ENCODE data around the gene GGPS1. TPM values are rescaled to one million over a fixed set of nuclear protein-coding genes. Genes with fewer than 3 reads are reported as not detected.

Gene GGPS1
- total and polyA plus RNA-seq, 2 donors (not counting 1 experiment from before 2014, with no cell fraction given): 13.4 to 46.8 TPM

DNA sequence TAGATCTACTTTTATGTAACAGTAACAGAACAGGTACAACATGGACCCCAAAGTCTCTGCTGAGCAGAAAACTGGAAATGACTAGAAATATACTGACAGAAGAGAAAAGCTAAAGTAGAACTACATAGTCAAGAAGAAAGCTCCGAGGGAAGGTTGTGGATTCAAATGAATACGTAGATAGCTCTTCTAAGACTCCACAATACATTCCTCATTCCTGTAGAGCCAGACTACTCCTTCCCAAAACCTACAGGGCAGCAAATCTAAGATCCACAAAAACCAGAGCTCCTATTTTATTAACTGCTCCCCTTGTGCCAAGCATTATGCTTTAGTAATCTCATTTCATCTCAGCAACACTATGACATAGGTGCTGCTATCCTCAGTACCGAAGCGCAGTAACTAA, 35.6 kb upstream of the GGPS1 start:
- Mint-ChIP-seq H3K4me3 (peak overlapping the region; percentile 1), H3K9me3 (ENCODE audit: insufficient read depth) (no peaks in the 10 kb centered on the region), H3K27ac (no peak overlapping the region), H3K27me3 (no peaks in the 10 kb centered on the region), H3K4me1 (peaks cover 57% of the 10 kb centered on the region)
- peaks cover 97% of the 10 kb centered on the region for H3K79me2 ChIP-seq (ENCODE audit: control insufficient read depth, insufficient read depth, low read length)
- DNase-seq (no peak), ATAC-seq (ENCODE audit: low read depth) (no peak)
- TF ChIP-seq, protein P1, sequence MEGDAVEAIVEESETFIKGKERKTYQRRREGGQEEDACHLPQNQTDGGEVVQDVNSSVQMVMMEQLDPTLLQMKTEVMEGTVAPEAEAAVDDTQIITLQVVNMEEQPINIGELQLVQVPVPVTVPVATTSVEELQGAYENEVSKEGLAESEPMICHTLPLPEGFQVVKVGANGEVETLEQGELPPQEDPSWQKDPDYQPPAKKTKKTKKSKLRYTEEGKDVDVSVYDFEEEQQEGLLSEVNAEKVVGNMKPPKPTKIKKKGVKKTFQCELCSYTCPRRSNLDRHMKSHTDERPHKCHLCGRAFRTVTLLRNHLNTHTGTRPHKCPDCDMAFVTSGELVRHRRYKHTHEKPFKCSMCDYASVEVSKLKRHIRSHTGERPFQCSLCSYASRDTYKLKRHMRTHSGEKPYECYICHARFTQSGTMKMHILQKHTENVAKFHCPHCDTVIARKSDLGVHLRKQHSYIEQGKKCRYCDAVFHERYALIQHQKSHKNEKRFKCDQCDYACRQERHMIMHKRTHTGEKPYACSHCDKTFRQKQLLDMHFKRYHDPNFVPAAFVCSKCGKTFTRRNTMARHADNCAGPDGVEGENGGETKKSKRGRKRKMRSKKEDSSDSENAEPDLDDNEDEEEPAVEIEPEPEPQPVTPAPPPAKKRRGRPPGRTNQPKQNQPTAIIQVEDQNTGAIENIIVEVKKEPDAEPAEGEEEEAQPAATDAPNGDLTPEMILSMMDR (IDR thresholded peaks at IDR 0.05): no peak
- TF ChIP-seq EZH2 (IDR thresholded peaks at IDR 0.05; ENCODE audit: borderline replicate concordance, insufficient read depth, low read depth, low read length, poor library complexity, severe bottlenecking): no peak
- peaks cover 22 to 55% of the 10 kb centered on the region in 2 donors for H3K4me1 ChIP-seq (ENCODE audit: control insufficient read depth in 2 of 2, insufficient read depth in 2 of 2, low read length in 2 of 2)
- no peak overlapping the region for H3K9ac ChIP-seq (ENCODE audit: low read length)
- peaks cover 2 to 5% (median 5%) of the 10 kb centered on the region in 3 donors for H3K9me3 ChIP-seq (ENCODE audit: control extremely low read depth in 1 of 3, control insufficient read depth in 2 of 3, insufficient read depth in 1 of 3, low read length in 2 of 3)
- H3K4me3 ChIP-seq (ENCODE audit: control extremely low read depth in 1 of 5, extremely low read depth in 1 of 5, insufficient read depth in 1 of 5, low read depth in 2 of 5, low read length in 4 of 5): no peak overlapping the region
- intact Hi-C loops (cut with micrococcal nuclease): no loop called here
- ChIA-PET POLR2A (no interaction called here), CTCF (interaction anchor here (1.3 to 1.4 kb wide), 2 partner anchors 9 to 124 kb away, joined by 3 read pairs; no protein-coding TSS in a partner anchor)
- no CpG with 5 or more reads among the region's 4 CpGs for WGBS (ENCODE audit: insufficient coverage)
- H2AFZ ChIP-seq (ENCODE audit: insufficient read depth, low read depth, low read length, poor library complexity, severe bottlenecking): no peak overlapping the region
- peaks cover 0 to 1% of the 10 kb centered on the region in 2 experiments for H3K36me3 ChIP-seq (replicated peaks in 1 of 2; ENCODE audit: control extremely low read depth in 1 of 2, control insufficient read depth in 1 of 2, extremely low read depth in 1 of 2, insufficient read depth in 2 of 2, low read length in 1 of 2)
- H3K27ac ChIP-seq (ENCODE audit: low read length in 2 of 2): no peak overlapping the region
- no peaks in the 10 kb centered on the region for H3K27me3 ChIP-seq (replicated peaks in 1 of 4; ENCODE audit: control extremely low read depth in 1 of 4, control insufficient read depth in 3 of 4, insufficient read depth in 4 of 4, low read length in 3 of 4)
- H4K20me1 ChIP-seq (ENCODE audit: control insufficient read depth, insufficient read depth, low read length, poor library complexity, severe bottlenecking): peaks cover 95% of the 10 kb centered on the region
- no peak overlapping the region for H3K4me2 ChIP-seq (replicated peaks; ENCODE audit: low read depth, low read length, poor library complexity, severe bottlenecking)

- intact Hi-C loops (cut with micrococcal nuclease): no loop called here
- H3K79me2 ChIP-seq (ENCODE audit: control insufficient read depth, insufficient read depth, low read length): peaks cover 94% of the 10 kb centered on the region
- ATAC-seq (ENCODE audit: low read depth) (no peak), DNase-seq (no peak)
- peak overlapping the region; percentile 27 for H3K4me2 ChIP-seq (replicated peaks; ENCODE audit: low read depth, low read length, poor library complexity, severe bottlenecking)
- Mint-ChIP-seq H3K4me3 (no peak overlapping the region), H3K4me1 (peaks cover 56% of the 10 kb centered on the region), H3K27me3 (no peaks in the 10 kb centered on the region), H3K27ac (no peak overlapping the region), H3K9me3 (ENCODE audit: insufficient read depth) (no peaks in the 10 kb centered on the region)
- no peak overlapping the region for H3K4me3 ChIP-seq (ENCODE audit: control extremely low read depth in 1 of 5, extremely low read depth in 1 of 5, insufficient read depth in 1 of 5, low read depth in 2 of 5, low read length in 4 of 5)
- H3K9me3 ChIP-seq (ENCODE audit: control extremely low read depth in 1 of 3, control insufficient read depth in 2 of 3, insufficient read depth in 1 of 3, low read length in 2 of 3): peaks cover 2 to 5% (median 5%) of the 10 kb centered on the region in 3 donors
- peaks cover 92% of the 10 kb centered on the region for H4K20me1 ChIP-seq (ENCODE audit: control insufficient read depth, insufficient read depth, low read length, poor library complexity, severe bottlenecking)
- ChIA-PET POLR2A (no interaction called here), CTCF (interaction anchor here (1.3 to 1.4 kb wide), 2 partner anchors 9 to 123 kb away, joined by 3 read pairs; no protein-coding TSS in a partner anchor)
- TF ChIP-seq, protein P1 (IDR thresholded peaks at IDR 0.05): no peak
- no peak for TF ChIP-seq EZH2 (IDR thresholded peaks at IDR 0.05; ENCODE audit: borderline replicate concordance, insufficient read depth, low read depth, low read length, poor library complexity, severe bottlenecking)
- H3K36me3 ChIP-seq (replicated peaks in 1 of 2; ENCODE audit: control extremely low read depth in 1 of 2, control insufficient read depth in 1 of 2, extremely low read depth in 1 of 2, insufficient read depth in 2 of 2, low read length in 1 of 2): peaks cover 0 to 1% of the 10 kb centered on the region in 2 experiments
- H3K4me1 ChIP-seq (ENCODE audit: control insufficient read depth in 2 of 2, insufficient read depth in 2 of 2, low read length in 2 of 2): peaks cover 19 to 52% of the 10 kb centered on the region in 2 donors
- H2AFZ ChIP-seq (ENCODE audit: insufficient read depth, low read depth, low read length, poor library complexity, severe bottlenecking): no peak overlapping the region
- H3K9ac ChIP-seq (ENCODE audit: low read length): no peak overlapping the region
- no peaks in the 10 kb centered on the region for H3K27me3 ChIP-seq (replicated peaks in 1 of 4; ENCODE audit: control extremely low read depth in 1 of 4, control insufficient read depth in 3 of 4, insufficient read depth in 4 of 4, low read length in 3 of 4)
- no peak overlapping the region for H3K27ac ChIP-seq (ENCODE audit: low read length in 2 of 2)
Observed at GRCh38 chr1:235293322-235293942, 34.9 kb upstream of the GGPS1 start.

All from B cell (primary cell).